ENCODE data around the gene ALKBH5.
A peak's percentile ranks its signal among the peaks of the same experiment; 100 is the strongest.

DNA sequence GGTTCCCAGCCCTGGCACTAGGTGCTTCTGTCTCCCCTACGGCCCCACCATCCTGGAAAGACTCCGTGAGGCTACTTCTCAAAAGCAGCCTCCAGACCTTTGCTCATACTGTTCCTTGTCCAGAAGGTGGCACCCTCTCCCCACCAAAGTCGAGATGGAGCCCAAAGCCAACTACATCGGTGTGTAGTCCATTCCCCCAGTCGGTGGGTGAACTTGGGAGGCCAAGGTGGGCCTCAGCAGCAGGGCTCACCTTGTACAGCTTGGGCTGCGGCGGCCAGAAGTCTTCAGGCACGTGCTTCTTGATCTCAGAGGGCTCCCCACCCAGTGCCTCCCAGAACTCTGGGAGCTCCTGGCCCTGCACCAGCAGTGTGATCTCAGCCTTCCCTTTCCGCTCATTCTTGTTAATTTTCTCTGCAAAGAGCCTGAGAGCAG lies 64.7 kb downstream of the ALKBH5 start:
- TF ChIP-seq, protein P1, sequence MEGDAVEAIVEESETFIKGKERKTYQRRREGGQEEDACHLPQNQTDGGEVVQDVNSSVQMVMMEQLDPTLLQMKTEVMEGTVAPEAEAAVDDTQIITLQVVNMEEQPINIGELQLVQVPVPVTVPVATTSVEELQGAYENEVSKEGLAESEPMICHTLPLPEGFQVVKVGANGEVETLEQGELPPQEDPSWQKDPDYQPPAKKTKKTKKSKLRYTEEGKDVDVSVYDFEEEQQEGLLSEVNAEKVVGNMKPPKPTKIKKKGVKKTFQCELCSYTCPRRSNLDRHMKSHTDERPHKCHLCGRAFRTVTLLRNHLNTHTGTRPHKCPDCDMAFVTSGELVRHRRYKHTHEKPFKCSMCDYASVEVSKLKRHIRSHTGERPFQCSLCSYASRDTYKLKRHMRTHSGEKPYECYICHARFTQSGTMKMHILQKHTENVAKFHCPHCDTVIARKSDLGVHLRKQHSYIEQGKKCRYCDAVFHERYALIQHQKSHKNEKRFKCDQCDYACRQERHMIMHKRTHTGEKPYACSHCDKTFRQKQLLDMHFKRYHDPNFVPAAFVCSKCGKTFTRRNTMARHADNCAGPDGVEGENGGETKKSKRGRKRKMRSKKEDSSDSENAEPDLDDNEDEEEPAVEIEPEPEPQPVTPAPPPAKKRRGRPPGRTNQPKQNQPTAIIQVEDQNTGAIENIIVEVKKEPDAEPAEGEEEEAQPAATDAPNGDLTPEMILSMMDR (IDR thresholded peaks at IDR 0.05 in 2 of 3, conservative IDR thresholded peaks at IDR 0.05 in 1 of 3; ENCODE audit: control insufficient read depth in 2 of 3, extremely low read depth in 1 of 3, insufficient read depth in 1 of 3, low read depth in 3 of 3, low read length in 3 of 3) = peak; percentile 70 to 84 (median 81)
- TF ChIP-seq POLR2A (IDR thresholded peaks at IDR 0.05; ENCODE audit: low read depth, low read length) = peak; percentile 64
- TF ChIP-seq, protein P2, sequence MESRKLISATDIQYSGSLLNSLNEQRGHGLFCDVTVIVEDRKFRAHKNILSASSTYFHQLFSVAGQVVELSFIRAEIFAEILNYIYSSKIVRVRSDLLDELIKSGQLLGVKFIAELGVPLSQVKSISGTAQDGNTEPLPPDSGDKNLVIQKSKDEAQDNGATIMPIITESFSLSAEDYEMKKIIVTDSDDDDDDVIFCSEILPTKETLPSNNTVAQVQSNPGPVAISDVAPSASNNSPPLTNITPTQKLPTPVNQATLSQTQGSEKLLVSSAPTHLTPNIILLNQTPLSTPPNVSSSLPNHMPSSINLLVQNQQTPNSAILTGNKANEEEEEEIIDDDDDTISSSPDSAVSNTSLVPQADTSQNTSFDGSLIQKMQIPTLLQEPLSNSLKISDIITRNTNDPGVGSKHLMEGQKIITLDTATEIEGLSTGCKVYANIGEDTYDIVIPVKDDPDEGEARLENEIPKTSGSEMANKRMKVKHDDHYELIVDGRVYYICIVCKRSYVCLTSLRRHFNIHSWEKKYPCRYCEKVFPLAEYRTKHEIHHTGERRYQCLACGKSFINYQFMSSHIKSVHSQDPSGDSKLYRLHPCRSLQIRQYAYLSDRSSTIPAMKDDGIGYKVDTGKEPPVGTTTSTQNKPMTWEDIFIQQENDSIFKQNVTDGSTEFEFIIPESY (IDR thresholded peaks at IDR 0.05) = no peak
- TF ChIP-seq EZH2 (IDR thresholded peaks at IDR 0.05; ENCODE audit: borderline replicate concordance, control insufficient read depth, low read depth, low read length) = no peak
- TF ChIP-seq, protein P3, sequence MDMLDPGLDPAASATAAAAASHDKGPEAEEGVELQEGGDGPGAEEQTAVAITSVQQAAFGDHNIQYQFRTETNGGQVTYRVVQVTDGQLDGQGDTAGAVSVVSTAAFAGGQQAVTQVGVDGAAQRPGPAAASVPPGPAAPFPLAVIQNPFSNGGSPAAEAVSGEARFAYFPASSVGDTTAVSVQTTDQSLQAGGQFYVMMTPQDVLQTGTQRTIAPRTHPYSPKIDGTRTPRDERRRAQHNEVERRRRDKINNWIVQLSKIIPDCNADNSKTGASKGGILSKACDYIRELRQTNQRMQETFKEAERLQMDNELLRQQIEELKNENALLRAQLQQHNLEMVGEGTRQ (IDR thresholded peaks at IDR 0.05; ENCODE audit: borderline replicate concordance, low read depth, low read length) = no peak

All from GM12878 (cell line).